K562 (cell line): ENCODE results near the gene NSMCE1. TPM values are rescaled to one million over a fixed set of nuclear protein-coding genes. Genes with fewer than 3 reads are reported as not detected.

Experiments used
- ATAC-seq: fragments of 200-7000 bp; cut with Tn5 transposase; 3 replicates; pipeline ENCODE4 v1.9.1; 2020; ENCODE audit warnings: moderate library complexity
- BruUV-seq: library from RNA; stranded (reverse); fragments of 400-500 nt; replicated peaks from 2 replicates; lab custom pipeline; 2021; lab: Mats Ljungman, UMichigan
- CTCF ChIA-PET: fragments of 300-600 bp; formaldehyde crosslinking; extraction: SDS; loops from one replicate; lab custom pipeline; 2021; ENCODE audit warnings: low intra/inter-chr PET ratio; lab: Yijun Ruan, JAX
- POLR2A ChIA-PET: fragments of 300-600, 350-650 bp; sonication (Branson Sonifier 250); formaldehyde crosslinking; extraction: SDS; loops from one replicate; lab custom pipeline; 2021; ENCODE audit warnings: antibody characterized with exemption, inconsistent platforms; lab: Yijun Ruan, JAX
- DNase-seq, 4 experiments: peaks; one replicate each; pipeline versions ENCODE4 v3.0.0 to v3.0.0-alpha.2; 2011 to 2018; ENCODE audit warnings: low spot score in 3 of 4, mixed read lengths in 3 of 4; ENCODE audit errors: extremely low read depth in 1 of 4
- FAIRE-seq: peaks from 2 replicates; lab custom pipeline; 2011; peaks lifted over from hg19 to GRCh38; lab: Jason Lieb, UNC
- H2AFZ ChIP-seq: 2 replicates; pipeline ENCODE4 v1.6.0; 2011; ENCODE audit warnings: low read depth, low read length, control low read depth, inconsistent platforms
- H3K27ac ChIP-seq: fragments of 200-600 bp; 3 replicates; pipeline ENCODE4 v1.8.0; 2011; ENCODE audit warnings: low read depth, mild to moderate bottlenecking, control low read depth, inconsistent platforms, low read length, moderate library complexity, mixed read lengths; ENCODE audit errors: extremely low read depth
- H3K27me3 ChIP-seq, 2 experiments: fragments of 300-600 bp in 1 of 2; 2 replicates in 1 of 2; 3 replicates in 1 of 2; pipeline versions ENCODE4 v1.6.0 to v1.8.0; 2011; ENCODE audit warnings: inconsistent platforms in 2 of 2, low read length in 2 of 2, mild to moderate bottlenecking in 1 of 2, mixed read lengths in 1 of 2, moderate library complexity in 1 of 2; ENCODE audit not compliant: control insufficient read depth in 2 of 2, insufficient read depth in 2 of 2
- H3K36me3 ChIP-seq: fragments of 300-600 bp; 3 replicates; pipeline ENCODE4 v1.8.0; 2011; ENCODE audit warnings: mild to moderate bottlenecking, low read length, inconsistent platforms; ENCODE audit not compliant: control insufficient read depth, insufficient read depth
- H3K4me1 ChIP-seq, 2 experiments: fragments of 200-600 bp in 1 of 2; replicated peaks in 1 of 2; 2 replicates in 1 of 2; 3 replicates in 1 of 2; pipeline versions ENCODE4 v1.5.1 to v1.8.0; 2011; ENCODE audit warnings: inconsistent platforms in 2 of 2, low read length in 2 of 2, mild to moderate bottlenecking in 1 of 2, mixed read lengths in 1 of 2, moderate library complexity in 1 of 2; ENCODE audit not compliant: control insufficient read depth in 2 of 2, insufficient read depth in 2 of 2
- H3K4me2 ChIP-seq: 2 replicates; pipeline ENCODE4 v1.6.1; 2011; ENCODE audit warnings: low read length, control low read depth, inconsistent platforms, mixed read lengths; ENCODE audit not compliant: insufficient read depth
- H3K4me3 ChIP-seq: fragments of 200-600 bp; sonication (generic), shearing (Covaris generic); 2 replicates; pipeline ENCODE4 v1.5.1; 2016; ENCODE audit warnings: control low read depth, inconsistent platforms
- H3K79me2 ChIP-seq: fragments of 200-600 bp; 3 replicates; pipeline ENCODE4 v1.8.0; 2011; ENCODE audit warnings: low read length, inconsistent platforms; ENCODE audit not compliant: control insufficient read depth, insufficient read depth
- H3K9ac ChIP-seq, 2 experiments: 2 replicates each; pipeline versions ENCODE4 v1.6.0 to v1.6.1; 2011; ENCODE audit warnings: low read depth in 2 of 2, low read length in 2 of 2, control low read depth in 1 of 2, inconsistent platforms in 1 of 2, mild to moderate bottlenecking in 1 of 2, mixed read lengths in 1 of 2; ENCODE audit not compliant: insufficient read depth in 1 of 2
- H3K9me1 ChIP-seq: one replicate; pipeline ENCODE4 v1.6.0; 2011; ENCODE audit warnings: inconsistent platforms, mild to moderate bottlenecking, low read length, moderate library complexity; ENCODE audit not compliant: control insufficient read depth, insufficient read depth
- H3K9me3 ChIP-seq: replicated peaks from 2 replicates; pipeline ENCODE4 v1.5.1; 2011; ENCODE audit warnings: low read depth, low read length, inconsistent platforms; ENCODE audit not compliant: control insufficient read depth, insufficient read depth
- H4K20me1 ChIP-seq: replicated peaks from 2 replicates; pipeline ENCODE4 v1.6.1; 2011; ENCODE audit warnings: low read length, inconsistent platforms, mixed read lengths; ENCODE audit not compliant: control insufficient read depth, insufficient read depth
- ATF7 ChIP-seq: fragments of 450-650 bp; IDR thresholded peaks from 2 replicates; pipeline ENCODE4 v1.7.1; 2014; ENCODE audit warnings: mild to moderate bottlenecking, moderate library complexity
- PBX2 ChIP-seq, 2 experiments: IDR thresholded peaks in 1 of 2; conservative IDR thresholded peaks in 1 of 2; 2 replicates each; pipeline ENCODE4 v1.6.1; 2016; ENCODE audit warnings: low read depth in 2 of 2, mild to moderate bottlenecking in 1 of 2, missing compliant biosample characterization in 1 of 2, missing genetic modification characterization in 1 of 2, moderate library complexity in 1 of 2
- PHF20 ChIP-seq: fragments of 450-650 bp; IDR thresholded peaks from 2 replicates; pipeline ENCODE4 v1.6.1; 2018; ENCODE audit not compliant: partially characterized antibody
- POLR3G ChIP-seq: IDR thresholded peaks from 2 replicates; pipeline ENCODE4 v1.6.1; 2011; ENCODE audit not compliant: insufficient read length, insufficient replicate concordance; ENCODE audit errors: extremely low read depth
- RAD21 ChIP-seq, 2 experiments: fragments of 250-450 bp in 1 of 2; fragments of 450-650 bp in 1 of 2; sonication (Bioruptor Pico) in 1 of 2; formaldehyde crosslinking in 1 of 2; IDR thresholded peaks in 1 of 2; conservative IDR thresholded peaks in 1 of 2; 2 replicates each; pipeline versions ENCODE4 v1.4.0 to v1.8.0; 2020 to 2022; ENCODE audit warnings: mild to moderate bottlenecking in 2 of 2, moderate library complexity in 1 of 2
- SMAD4 ChIP-seq: fragments of 250-450 bp; sonication (Bioruptor Pico); conservative IDR thresholded peaks from 2 replicates; pipeline ENCODE4 v1.8.0; 2021; ENCODE audit warnings: inconsistent platforms, mild to moderate bottlenecking, moderate library complexity
- SRSF1 ChIP-seq: fragments of 200-400 bp; formaldehyde crosslinking; IDR thresholded peaks from 2 replicates; pipeline ENCODE4 v1.6.1; 2017; ENCODE audit warnings: mild to moderate bottlenecking, low read depth, low read length, moderate library complexity
- ZNF184 ChIP-seq: sonication (generic); formaldehyde crosslinking; IDR thresholded peaks from 2 replicates; pipeline ENCODE4 v1.5.0; 2020; ENCODE audit warnings: missing genetic modification reagents
- ZNF3 ChIP-seq: fragments of 250-450 bp; sonication (Bioruptor Pico); IDR thresholded peaks from 2 replicates; pipeline ENCODE4 v1.5.0; 2021; ENCODE audit warnings: mild to moderate bottlenecking, moderate library complexity
- ZNF354B ChIP-seq: fragments of 250-450 bp; sonication (Bioruptor Pico); IDR thresholded peaks from 2 replicates; pipeline ENCODE4 v1.4.0; 2020
- ZNF444 ChIP-seq: fragments of 250-450 bp; sonication (Bioruptor Pico); IDR thresholded peaks from 2 replicates; pipeline ENCODE4 v1.4.0; 2020; ENCODE audit warnings: mild to moderate bottlenecking, moderate library complexity
- WGBS: fragments of 100-300 bp; shearing (Covaris generic); methylation state at CpG from one replicate; pipeline ENCODE4 v1.1.6; 2016; ENCODE audit warnings: low coverage, mixed read lengths; ENCODE audit not compliant: insufficient coverage; ENCODE audit errors: missing lambda C conversion rate; 5-methylcytosine and 5-hydroxymethylcytosine counted together
- in situ Hi-C: fragments of 300-500 bp; cut with MboI; formaldehyde crosslinking; loops from 4 replicates; pipeline ENCODE4 v1.15.0; 2018; ENCODE audit warnings: inconsistent platforms, mixed read lengths
- intact Hi-C: fragments of 100-400 bp; cut with micrococcal nuclease; formaldehyde crosslinking; loops from 2 replicates; pipeline ENCODE4 v1.14.2; 2022
- polyA plus RNA-seq, 8 experiments: library from polyadenylated mRNA; depleted of rRNA in 4 of 8; stranded (reverse) in 5 of 8; unstranded in 3 of 8; fragments of >200 nt; fragmentation: Nextera tagmentation in 2 of 8; fragmentation: Illumina TruSeq in 1 of 8; extraction: Ambion mirVana in 2 of 8; extraction: Trizol in 1 of 8; gene quantifications; 2 replicates each; pipeline versions ENCODE4 v1.2.1 to v1.2.3, GENCODE V29; 2011 to 2014; ENCODE audit warnings: inconsistent platforms in 1 of 8, missing spikeins in 1 of 8
- total RNA-seq, 7 experiments: library from RNA; depleted of rRNA in 6 of 7; stranded (reverse); fragments of >200 nt in 6 of 7; fragmentation: Illumina TruSeq in 2 of 7; extraction: Trizol in 2 of 7; gene quantifications; 2 replicates each; pipeline versions ENCODE4 v1.2.1 to v1.2.3, GENCODE V29; 2011 to 2021; ENCODE audit warnings: low replicate concordance in 1 of 7
- TF ChIP-seq, protein P1 (sequence below): fragments of 450-650 bp; IDR thresholded peaks from 2 replicates; pipeline ENCODE4 v1.6.1; 2016; ENCODE audit warnings: missing biosample characterization, missing genetic modification characterization
- TF ChIP-seq, protein P2 (sequence below): fragments of 250-450 bp; sonication (Bioruptor Pico); IDR thresholded peaks from 2 replicates; pipeline ENCODE4 v1.4.0; 2020; ENCODE audit warnings: mild to moderate bottlenecking

Gene NSMCE1
- total and polyA plus RNA-seq, 9 of the 15 experiments (the other 6 are each of a cell fraction or from before 2014, with no cell fraction given), result 52.1 to 163 (median 61.5) TPM

GRCh38 chr16:27290562-27290961 is 22.0 kb upstream of the NSMCE1 start (continued):
- no peak for TF ChIP-seq ZNF3 (CRISPR knock-in tag)

DNA sequence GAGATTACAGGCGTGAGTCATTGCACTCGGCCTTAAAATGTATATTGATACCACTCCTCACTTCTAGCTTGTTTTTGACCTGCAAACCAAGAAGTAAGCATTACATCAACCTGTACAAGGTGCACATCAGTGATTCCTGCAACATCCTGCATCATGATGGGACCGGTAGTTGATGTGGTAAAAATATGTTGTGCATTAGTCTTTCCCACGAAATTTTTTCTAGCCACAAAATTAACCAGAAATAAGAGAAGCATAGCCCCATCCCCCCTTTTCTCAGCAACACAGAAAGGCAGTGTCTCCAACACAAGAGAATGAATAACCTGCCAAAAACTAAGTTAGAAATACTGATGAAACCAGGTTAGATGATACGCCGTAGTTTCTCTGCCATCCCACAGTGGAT is 21.1 kb upstream of the NSMCE1 start:
- Histone ChIP-seq H3K79me2 (no peaks in the 10 kb centered on the region), H3K4me1 (peaks cover 0 to 2% of the 10 kb centered on the region in 2 experiments; a peak in 1 of 5 replicates), H4K20me1 (no peaks in the 10 kb centered on the region), H3K27me3 (peaks cover 2 to 6% of the 10 kb centered on the region in 2 experiments; a peak in 3 of 5 replicates), H3K27ac (no peak overlapping the region), H3K9ac (no peak overlapping the region), H3K9me1 (no peaks in the 10 kb centered on the region), H3K4me2 (no peak overlapping the region), H2AFZ (no peak overlapping the region), H3K4me3 (no peak overlapping the region), H3K9me3 (no peaks in the 10 kb centered on the region), H3K36me3 (no peaks in the 10 kb centered on the region)
- in situ Hi-C loops, result no loop called here
- ATAC-seq (no peak), DNase-seq (no peak), FAIRE-seq (no peak)
- under 1% methylated on average over 6 of the region's 6 CpGs for WGBS
- no TSS peak for BruUV-seq
- intact Hi-C loops, result loop anchor here (10.0 kb wide), 1 partner anchor 115 kb away; no protein-coding TSS in a partner anchor
- ChIA-PET CTCF (no interaction called here), POLR2A (interaction anchor here (0.8 to 1.1 kb wide), 2 partner anchors 21 to 55 kb away, joined by 3 read pairs; partner anchors contain the start of gene NSMCE1)
- TF ChIP-seq ATF7 (no peak), POLR3G (no peak), ZNF444 (CRISPR knock-in tag) (no peak), PHF20 (no peak), ZNF184 (CRISPR knock-in tag) (no peak), SMAD4 (CRISPR knock-in tag) (no peak), RAD21 (CRISPR knock-in tag; conservative IDR thresholded peaks at IDR 0.05 in 1 of 2, IDR thresholded peaks at IDR 0.05 in 1 of 2) (no peak), ZNF354B (CRISPR knock-in tag) (no peak), PBX2 (CRISPR knock-in tag; IDR thresholded peaks at IDR 0.05; ENCODE audit: low read depth) (no peak), PBX2 (tag; conservative IDR thresholded peaks at IDR 0.05; ENCODE audit: low read depth) (no peak), SRSF1 (no peak)
- TF ChIP-seq, protein P1, sequence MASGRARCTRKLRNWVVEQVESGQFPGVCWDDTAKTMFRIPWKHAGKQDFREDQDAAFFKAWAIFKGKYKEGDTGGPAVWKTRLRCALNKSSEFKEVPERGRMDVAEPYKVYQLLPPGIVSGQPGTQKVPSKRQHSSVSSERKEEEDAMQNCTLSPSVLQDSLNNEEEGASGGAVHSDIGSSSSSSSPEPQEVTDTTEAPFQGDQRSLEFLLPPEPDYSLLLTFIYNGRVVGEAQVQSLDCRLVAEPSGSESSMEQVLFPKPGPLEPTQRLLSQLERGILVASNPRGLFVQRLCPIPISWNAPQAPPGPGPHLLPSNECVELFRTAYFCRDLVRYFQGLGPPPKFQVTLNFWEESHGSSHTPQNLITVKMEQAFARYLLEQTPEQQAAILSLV, result no peak
- TF ChIP-seq, protein P2, sequence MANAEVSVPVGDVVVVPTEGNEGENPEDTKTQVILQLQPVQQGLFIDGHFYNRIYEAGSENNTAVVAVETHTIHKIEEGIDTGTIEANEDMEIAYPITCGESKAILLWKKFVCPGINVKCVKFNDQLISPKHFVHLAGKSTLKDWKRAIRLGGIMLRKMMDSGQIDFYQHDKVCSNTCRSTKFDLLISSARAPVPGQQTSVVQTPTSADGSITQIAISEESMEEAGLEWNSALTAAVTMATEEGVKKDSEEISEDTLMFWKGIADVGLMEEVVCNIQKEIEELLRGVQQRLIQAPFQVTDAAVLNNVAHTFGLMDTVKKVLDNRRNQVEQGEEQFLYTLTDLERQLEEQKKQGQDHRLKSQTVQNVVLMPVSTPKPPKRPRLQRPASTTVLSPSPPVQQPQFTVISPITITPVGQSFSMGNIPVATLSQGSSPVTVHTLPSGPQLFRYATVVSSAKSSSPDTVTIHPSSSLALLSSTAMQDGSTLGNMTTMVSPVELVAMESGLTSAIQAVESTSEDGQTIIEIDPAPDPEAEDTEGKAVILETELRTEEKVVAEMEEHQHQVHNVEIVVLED (CRISPR knock-in tag), result no peak
